Activated T-cell treated with anti-CD3 and anti-CD28 coated beads, Interleukin-2, amount 50 U/mL, for 1 hour (primary cell): ENCODE data around the gene ERCC6L2.

Experiments
- DNase-seq: peaks from one replicate; pipeline ENCODE4 v3.0.0-alpha.2; 2020

ERCC6L2 gene

DNA sequence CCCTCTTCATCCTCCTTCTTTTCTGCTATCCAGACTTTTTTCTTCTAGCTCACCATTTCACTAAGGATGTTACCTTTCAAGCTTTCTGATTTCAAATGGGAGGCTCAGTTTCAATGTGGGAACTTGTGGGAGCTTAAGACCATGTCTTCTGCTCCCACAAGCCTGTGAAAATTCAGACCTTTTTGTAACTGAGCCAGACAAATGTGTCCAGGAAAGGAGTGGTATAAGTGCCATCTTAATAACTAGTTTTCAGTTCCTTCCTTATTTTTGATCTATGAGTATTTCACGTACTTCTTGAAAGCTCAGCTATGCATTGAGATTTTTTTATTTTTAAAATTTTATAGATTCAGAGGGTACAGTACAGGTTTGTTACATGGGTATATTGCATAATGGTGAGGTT, 4.6 kb upstream of the ERCC6L2 start:
- no peak for DNase-seq

DNA sequence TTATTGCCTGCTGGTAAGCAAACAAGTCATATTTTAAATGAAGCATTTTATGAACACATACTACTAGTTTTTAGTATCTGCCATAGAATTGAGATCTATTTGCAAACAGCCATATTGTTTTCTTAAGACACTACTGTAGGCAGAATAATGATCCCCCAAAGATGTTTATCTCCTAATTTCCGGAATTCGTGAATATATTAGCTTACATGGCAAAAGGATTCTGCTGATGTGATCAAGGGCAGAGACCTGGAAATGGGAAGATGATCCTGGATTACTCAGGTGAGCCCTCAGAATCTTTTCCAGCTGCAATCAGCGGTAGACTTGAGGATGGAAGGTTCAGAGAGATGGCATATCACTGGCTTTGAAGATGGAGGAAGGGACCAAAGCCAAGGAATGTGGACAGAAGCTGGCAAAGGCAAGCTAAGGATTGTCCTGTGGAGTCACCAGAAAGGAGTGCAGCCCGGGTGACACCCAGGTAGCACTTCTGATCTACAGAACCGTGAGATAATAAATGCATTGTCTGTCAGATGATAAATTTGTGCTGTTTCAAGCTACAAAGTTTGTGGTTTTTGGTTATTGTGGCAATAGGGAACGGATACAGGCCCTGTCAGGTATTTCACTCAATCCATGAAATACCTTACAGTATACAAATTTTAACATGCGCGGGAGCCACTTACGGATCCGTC, 1.0 kb upstream of the ERCC6L2 start:
- DNase-seq: no peak

DNA sequence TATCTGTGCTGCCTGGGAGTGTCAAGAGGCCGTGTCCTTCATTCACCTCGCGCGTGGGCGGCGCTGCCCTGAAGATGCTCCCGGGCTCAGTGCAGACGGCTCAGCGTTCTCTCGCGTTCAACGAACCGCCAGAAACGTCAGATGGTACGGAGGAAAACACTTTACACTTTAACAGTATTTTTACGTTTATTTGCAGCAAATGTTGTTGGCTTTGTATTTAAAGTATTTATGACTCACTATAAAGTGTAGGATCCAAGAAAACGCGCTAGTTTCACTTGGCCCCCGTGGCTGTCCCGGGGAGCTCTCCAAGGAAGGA, 544 bp upstream of the ERCC6L2 start:
- peak; percentile 66 for DNase-seq

DNA sequence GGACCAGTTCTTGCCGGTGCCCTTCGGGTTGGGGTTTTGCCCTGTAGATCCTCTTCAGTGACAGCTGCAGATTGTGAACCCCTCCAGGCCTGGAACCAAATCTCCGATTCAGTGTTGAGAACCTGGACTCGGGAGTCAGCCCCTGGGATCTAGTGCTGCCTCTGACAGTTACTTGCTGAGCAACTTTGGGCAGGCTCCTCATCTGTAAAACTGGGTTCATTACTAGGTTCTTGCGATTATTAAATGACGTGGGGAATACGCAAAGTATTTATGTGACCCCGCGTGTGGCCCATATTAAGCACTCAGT, 600 bp downstream of the ERCC6L2 start:
- no peak for DNase-seq

DNA sequence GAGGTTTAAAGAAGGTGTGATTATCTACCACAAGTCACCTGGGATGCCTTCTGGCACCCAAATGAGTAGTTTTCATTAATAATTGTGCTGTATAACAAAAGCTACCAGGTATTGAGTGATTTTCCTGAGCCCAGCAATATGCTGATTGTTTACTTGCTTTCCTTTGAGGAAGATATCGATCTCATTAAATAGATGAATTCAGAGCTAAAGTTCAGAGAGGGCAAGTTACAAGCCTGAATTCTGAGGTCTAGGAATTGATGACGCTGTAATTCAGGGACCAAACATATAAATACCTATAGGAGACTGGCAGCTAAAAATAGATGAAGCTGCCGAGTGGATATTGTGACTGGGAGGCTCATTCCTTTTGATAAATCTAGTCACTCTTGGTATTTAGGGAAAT, 1.1 kb downstream of the ERCC6L2 start:
- DNase-seq: no peak

DNA sequence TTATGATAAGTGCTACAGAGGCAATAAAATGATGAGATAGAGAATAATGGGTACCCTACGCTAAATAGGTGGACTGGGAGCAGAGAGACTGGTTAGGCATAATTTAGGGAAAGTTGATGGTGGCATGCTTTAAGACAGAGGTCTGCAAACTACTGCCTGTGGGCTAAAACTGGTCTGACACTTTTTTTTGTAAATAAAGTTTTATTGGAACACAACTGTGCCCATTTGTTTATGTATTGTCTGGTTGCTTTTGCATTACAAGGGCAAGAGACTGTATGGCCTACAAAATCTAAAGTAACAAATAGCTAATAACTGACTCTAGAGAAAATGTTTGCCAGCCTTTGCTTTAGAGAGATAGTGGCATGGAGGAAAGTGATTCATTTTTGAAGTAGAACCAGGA, 2.5 kb downstream of the ERCC6L2 start:
- DNase-seq: no peak

DNA sequence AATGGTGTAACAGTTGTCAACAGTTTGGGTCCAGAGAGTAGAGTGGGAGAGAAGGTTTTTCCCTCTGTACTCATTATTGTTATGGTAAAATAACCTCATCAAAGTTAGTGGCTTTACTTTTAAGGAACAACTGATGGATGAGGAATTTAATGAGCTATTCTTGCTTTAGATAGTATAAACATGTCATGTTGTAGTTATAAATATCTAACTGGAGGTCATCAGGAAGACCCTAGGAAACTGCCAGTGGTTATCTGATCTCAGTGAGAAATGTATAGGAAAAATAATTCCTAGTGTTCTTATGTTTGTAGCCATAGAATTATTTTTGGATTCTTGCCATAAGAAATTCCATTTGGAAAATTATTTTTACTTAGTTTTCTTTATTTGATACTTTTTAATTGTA, 4.1 kb downstream of the ERCC6L2 start:
- DNase-seq: no peak

DNA sequence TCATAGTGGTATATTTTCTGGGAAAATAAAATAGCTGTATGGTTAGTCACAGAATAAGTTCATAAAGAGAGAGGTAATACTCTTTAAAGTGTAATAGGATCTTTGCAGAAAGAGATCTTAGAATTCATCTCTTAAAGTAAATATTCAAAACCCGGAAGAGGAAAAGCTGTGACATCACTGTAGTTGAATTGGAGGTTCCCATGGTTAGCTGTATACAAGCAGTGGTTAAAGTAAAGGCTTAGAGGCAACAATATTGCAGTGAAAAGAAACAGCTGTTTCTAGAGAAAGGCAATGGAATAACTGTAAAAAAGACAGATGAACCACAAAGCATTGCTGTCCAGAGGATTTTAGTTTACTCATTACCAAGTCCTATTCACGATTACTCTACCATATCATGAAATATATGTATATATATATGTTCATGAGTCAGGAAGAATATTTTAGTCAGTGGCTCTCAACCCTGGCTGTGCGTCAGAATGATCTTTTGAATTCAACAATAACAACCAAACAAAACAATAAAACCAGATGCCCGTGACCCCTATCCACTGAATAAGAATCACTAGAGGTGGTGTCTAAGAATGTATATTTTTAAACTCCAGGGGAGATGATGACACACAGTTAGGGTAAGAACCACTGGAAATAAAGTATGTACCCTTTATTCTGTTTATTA, 4.7 kb downstream of the ERCC6L2 start:
- no peak for DNase-seq

DNA sequence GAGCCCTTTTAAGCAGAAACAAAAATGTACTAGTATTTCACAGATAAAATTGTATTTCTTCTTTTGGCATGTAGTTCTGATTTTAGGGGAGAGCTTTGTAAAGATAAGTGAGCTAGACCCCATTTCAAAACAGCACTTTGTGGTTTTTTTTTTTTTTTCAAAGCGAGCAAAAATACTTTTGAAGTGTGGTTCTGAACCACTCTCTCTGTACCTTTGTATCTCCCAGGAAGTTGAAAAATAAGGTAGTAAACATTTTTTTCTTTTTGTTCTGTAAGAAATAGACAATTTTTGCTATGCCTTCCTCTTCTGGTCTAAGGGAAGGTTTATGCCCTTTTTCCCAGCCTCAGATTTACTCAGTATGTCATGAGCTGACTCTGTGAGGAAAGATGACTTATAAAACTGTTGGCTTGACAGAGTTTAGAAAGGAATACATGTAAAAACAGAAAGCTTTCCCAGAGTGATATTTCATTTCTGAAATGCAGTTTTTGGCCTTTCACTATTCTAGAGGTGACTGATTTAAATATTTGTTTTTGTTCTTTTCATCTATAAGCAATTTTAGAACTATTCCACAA, 12.5 kb downstream of the ERCC6L2 start:
- DNase-seq: no peak

DNA sequence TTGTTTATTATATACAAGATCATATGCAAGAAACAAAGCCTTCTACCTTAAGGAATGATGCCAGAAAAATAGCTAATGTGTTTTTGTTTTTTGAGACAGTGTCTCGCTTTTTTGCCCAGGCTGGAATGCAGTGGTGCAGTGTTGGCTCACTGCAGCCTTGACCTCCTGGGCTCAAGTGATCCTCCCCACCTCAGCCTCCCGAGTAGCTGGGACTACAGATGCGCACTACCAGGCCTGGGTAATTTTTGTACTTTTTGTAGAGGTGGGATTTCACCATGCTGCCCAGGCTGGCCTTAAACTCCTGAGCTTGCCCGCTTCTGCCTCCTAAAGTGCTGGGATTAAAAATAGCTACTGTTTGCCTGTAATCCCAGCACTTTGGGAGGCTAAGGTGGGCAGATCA, 15.1 kb downstream of the ERCC6L2 start:
- DNase-seq: no peak

DNA sequence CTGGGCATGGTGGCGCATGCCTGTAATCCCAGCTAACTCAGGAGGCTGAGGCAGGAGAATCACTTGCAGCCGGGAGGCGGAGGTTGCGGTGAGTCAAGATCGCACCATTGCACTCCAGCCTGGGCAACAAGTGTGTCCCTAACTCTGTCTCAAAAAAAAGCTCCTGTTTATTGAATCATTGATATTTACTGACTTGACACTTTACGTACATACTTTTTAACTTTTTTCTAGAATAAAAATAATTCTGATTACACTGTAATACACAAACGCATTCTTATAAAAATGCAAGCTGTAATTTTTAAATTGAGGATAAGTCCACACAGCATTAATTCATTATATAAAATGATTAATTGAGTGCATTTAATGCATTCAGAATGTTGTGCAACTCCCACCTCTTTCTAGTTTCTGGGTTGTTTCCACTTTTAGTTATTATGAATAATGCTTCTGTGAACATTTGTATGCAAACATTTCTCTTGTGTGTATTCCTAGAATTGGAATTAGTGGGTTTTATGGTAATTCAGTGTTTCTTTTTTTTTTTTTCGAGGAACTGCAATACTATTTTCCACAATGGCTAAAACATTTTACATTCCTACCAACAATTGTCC, 15.7 kb downstream of the ERCC6L2 start:
- no peak for DNase-seq

DNA sequence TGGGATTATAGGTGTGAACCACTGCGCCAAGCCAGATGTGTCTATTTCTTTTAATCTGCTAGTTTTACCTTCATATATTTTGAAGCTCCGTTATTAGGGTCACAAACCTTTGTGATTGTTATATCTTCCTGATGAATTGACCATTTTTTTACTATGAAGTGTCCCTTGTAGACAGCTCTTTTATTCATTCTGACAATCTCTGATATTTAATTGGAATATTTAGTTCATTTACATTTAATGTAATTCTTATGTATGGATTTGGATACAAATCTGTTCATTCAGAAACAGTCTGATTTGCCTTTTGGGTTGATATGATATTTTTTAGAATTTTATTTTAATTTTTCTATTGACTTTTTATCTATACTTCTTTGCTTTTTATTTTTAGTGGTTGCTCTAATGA, 17.2 kb downstream of the ERCC6L2 start:
- DNase-seq: no peak

DNA sequence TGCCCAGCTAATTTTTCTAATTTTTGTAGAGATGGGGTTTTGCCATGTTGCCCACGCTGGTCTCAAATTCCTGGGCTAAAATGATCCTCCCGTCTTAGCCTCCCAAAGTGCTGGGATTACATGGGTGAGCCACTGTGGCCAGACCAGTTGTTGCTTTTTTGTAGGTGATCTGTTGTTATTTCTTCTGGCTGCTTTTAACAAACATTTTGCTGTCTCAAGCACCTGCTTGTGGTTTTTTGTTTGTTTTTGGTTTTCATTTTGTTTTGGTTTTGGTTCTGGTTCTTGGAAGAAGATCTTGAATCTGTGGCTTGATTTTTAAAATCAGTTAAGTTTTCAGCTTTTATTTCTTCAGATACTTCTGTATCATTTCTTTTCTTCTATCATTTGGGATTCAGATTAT, 21.1 kb downstream of the ERCC6L2 start:
- no peak for DNase-seq

DNA sequence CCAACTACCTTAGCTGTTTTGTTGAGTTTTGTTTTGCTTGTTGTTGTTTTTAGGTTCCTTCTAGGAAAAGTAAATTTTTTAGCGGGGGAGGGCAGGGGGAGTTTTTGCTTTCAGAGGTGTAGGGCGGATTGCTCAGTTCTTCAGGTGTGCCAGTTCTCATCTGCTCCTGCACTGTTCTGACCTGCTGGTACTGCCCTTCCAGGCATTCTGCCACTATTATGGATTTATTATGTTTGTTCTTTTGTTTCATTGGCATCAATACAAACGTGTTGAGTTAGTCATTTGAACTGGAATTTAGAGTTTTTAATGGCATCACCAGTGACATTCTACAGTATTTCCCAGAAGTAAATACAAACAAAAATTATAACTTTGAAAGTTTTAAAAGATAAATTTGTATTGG, 26.0 kb downstream of the ERCC6L2 start:
- no peak for DNase-seq

DNA sequence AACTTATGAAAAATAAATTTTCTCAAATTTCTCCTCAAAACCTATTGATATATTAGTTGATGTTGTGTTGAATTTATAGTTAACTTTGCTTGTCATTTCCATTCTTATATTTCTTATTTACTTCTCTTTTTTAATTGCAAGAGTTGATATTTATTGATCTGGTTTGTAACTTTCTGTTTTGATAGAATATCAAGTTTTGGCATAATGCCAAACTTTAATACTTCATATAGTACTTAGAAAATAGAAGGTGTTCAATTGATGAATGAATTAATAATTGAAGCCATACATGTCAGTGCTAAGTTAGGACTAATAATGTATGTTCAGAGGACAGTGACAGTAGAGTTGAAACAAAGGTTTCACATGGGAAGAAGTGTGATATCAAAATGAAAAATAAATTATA, 27.9 kb downstream of the ERCC6L2 start:
- DNase-seq: no peak

DNA sequence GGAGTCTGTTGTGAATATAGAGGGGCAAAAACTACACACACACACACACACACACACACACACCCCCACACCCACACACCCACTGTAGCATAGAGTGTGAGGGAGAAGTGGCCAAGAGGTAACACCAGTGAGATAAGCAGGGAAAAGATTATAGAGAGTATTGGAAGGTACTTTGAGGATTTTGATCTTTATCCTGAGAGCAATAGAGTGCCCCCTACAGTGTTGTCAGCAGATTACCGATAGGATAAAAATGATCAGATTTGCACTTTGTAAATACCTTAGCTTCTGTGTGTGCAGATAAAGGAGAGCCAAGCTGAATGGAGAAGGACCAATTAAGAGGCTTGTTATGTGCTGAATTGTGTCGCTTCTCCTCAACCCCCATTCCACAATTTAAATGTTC, 32.3 kb downstream of the ERCC6L2 start:
- no peak for DNase-seq

DNA sequence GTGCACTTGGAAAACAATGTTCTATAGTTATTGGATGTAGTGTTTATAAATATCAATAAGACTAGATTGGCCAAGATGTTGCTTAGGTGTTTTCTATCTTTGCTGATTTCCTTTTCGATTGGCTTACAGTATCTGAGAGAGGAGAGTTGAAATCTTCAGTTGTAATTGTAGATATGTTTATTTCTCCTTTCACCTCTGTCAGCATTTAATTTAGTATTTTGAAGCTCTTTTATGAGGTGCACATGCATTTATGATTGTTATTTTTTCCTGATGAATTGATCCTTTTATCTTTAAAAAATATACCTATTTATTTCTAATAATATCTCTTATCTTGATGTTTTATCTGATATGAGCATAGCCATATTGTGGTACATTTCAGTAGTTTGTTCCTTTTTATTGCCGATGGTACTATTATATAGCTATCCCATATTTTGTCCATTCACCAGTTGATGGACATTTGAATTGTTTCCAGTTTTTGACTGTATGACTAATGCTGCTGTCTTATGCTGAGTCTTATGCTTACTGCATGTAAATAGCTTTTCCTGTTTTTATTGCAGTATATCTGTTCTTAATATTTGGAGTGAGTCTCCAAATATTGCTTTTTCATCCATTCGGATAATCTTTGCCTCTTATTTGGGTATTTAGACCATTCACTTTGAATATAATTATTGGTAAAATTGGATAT, 34.7 kb downstream of the ERCC6L2 start:
- DNase-seq: no peak

DNA sequence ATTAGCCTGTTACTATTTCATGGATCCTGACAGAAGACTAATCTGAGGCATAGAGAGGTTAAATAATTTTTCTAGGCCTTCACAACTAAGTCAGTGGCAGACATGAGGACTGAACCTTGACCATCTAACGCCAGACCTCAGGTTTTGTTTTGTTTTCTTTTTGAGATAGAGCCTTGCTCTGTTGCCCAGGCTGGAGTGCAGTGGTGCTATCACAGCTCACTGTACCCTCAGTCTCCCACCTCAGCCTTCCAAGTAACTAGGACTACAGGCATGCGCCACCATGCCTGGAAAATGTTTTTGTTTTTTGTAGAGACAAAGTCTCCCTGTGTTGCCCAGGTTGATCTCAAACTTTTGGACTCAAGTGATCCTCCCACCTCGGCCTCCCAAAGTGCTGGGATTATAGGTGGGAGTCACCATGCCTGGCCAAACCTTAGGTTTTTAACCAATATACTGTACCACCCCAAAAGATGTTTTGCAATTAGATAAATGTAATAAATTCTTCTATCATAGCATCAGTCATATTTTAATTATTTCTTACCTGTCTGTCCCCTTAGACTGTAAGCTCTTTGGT, 35.4 kb downstream of the ERCC6L2 start:
- DNase-seq: no peak

DNA sequence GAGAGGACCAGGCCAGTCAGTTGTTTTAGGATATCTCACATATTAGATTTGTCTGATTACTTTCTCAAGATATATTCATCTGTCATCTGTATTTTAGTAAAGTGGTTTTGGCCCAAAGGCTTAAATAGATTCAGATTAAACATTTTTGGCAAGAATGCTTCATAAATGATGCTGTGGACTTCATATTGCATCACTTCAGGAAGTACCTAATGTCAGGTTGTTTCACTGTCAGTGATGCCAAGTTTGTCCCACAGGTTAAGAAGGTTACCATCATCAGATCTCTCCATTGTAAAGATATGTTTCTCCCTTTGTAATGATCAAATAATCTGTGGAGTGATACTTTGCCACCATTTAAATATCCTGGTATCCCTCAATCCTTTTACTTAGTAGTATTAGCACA, 37.3 kb downstream of the ERCC6L2 start:
- no peak for DNase-seq

DNA sequence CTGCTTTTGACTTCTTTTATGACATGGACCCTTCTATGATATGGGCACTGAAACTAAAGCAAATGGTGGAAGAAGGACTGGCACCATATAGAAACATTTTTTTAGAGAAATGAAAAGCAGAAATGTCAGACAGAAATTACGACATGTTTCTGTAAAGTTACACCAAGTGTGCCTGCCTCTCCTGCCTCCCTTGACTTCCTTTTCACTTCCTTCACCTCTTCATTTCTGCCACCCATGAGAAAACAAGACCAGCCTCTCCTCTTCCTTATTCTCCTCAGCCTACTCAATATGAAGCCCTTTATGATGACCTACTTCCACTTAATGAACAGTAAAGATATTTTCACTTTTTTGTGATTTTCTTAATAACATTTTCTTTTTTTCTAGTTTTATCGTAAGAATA, 44.5 kb downstream of the ERCC6L2 start:
- no peak for DNase-seq

DNA sequence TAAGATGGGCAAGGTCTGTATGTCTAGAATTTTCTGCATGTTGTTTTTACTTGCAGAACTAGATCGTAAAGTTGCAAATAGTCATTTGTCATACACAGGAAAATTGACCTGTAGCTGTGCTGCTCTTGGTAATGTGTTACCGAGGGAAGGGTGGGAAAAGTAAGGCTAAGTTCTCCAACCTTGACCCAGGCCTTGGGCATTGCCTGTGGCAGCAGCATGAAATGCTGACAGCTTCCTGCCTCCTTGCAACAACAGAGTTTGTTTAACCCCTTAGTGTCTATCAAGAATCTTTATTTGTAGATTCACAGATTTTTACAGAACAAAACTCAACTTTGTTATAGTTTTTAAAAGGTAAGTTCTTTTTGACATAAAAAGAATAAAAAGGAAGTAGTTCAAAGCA, 48.3 kb downstream of the ERCC6L2 start:
- DNase-seq: no peak

DNA sequence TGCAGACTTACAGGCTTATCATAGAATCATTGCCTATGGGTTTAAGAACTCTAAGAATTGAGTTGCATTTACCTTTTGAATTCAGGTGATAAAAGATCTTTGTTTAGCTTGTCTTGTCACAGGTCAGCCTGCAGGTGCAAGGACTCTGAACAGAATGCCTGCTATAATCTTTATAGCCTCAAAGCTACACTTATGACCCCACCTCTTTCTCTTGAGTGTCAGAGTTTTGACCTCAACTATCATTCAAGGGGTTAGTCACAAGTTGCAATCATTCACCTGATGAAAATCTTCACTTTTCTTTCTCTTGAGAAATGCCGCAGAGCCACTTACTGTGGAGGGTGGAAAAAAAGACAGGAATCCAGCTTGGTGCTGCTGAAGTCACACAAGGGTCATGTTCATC, 49.5 kb downstream of the ERCC6L2 start:
- DNase-seq: no peak

DNA sequence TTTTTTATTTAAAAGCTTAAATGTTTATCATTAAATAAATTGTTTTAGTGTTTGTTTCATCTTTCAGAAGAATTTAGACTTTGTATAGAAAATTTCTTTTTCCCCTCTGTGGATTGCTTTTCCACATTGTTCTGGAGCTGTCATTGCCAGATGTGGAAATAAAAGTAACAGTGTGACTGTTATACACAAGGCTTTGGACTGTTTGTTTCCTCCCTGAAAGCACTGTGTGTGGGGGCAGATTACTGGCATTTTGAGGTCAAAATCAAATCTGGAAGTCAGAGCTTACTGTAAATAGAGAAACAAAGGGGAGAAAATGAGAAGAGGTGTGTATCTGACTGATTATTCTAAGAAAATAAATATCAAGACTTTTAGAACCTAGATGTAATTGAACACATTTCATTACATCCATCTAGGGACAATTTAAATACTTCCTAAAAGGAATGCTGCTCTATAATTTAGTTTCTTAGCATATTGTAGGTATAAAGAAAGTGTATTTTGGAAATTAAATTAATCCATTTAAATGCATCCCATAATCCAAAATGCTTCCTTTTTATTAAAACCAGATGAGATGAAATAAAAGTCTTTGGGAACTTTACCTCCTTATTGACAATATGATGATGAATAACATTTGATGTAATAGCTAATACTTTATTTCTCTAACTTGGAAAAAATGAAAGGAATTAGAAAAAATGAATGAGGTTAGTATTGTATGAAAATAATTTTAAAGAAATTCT, 51.9 kb downstream of the ERCC6L2 start:
- DNase-seq: no peak
